Ishikawa (cell line): ENCODE data around the gene IGSF8.

Experiments used
- CEBPB ChIP-seq: IDR thresholded peaks from 2 replicates; pipeline ENCODE4 v1.6.1; 2012
- EP300 ChIP-seq: IDR thresholded peaks from 2 replicates; pipeline ENCODE4 v1.6.1; 2012; ENCODE audit warnings: borderline replicate concordance
- FOXM1 ChIP-seq: IDR thresholded peaks from 2 replicates; pipeline ENCODE4 v1.6.1; 2012; ENCODE audit warnings: low read depth, borderline replicate concordance
- NFIC ChIP-seq: IDR thresholded peaks from 2 replicates; pipeline ENCODE4 v1.6.1; 2012
- RAD21 ChIP-seq: IDR thresholded peaks from 2 replicates; pipeline ENCODE4 v1.6.1; 2012; ENCODE audit warnings: low read depth
- TAF1 ChIP-seq: IDR thresholded peaks from 2 replicates; pipeline ENCODE4 v1.6.1; 2012; ENCODE audit warnings: low read depth, mild to moderate bottlenecking
- TCF12 ChIP-seq: IDR thresholded peaks from 2 replicates; pipeline ENCODE4 v1.6.1; 2012; ENCODE audit warnings: low read depth
- YY1 ChIP-seq: IDR thresholded peaks from 2 replicates; pipeline ENCODE4 v1.6.1; 2012; ENCODE audit warnings: low read depth
- TF ChIP-seq, protein P1 (sequence below): IDR thresholded peaks from 2 replicates; pipeline ENCODE4 v1.6.1; 2012; ENCODE audit warnings: low read depth, mild to moderate bottlenecking
- TF ChIP-seq, protein P2 (sequence below): IDR thresholded peaks from 2 replicates; pipeline ENCODE4 v1.6.1; 2012

DNA sequence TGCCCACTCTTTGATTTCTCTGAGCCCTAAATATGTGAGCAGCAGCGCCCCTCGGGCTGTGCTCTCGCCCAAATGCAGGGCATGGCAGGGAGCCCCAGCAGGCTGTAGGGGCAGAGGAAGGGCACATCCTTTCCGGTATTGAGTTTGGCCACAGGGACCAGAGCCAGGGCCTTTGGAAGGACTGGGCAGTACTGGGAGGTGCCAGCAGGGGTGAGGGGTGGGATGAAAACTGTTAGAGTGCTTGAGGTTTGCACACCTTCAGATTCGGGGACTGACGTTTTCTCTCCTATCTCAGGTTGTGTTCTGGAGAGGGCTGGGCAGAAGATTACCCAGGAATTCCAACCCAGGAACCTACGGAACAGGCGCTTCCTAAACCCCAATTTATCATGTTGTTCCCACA is 15.0 kb upstream of the IGSF8 start:
- TF ChIP-seq RAD21 (no peak), EP300 (no peak), NFIC (no peak), FOXM1 (no peak), YY1 (no peak), TCF12 (no peak), CEBPB (no peak), TAF1 (no peak)
- TF ChIP-seq, protein P1, sequence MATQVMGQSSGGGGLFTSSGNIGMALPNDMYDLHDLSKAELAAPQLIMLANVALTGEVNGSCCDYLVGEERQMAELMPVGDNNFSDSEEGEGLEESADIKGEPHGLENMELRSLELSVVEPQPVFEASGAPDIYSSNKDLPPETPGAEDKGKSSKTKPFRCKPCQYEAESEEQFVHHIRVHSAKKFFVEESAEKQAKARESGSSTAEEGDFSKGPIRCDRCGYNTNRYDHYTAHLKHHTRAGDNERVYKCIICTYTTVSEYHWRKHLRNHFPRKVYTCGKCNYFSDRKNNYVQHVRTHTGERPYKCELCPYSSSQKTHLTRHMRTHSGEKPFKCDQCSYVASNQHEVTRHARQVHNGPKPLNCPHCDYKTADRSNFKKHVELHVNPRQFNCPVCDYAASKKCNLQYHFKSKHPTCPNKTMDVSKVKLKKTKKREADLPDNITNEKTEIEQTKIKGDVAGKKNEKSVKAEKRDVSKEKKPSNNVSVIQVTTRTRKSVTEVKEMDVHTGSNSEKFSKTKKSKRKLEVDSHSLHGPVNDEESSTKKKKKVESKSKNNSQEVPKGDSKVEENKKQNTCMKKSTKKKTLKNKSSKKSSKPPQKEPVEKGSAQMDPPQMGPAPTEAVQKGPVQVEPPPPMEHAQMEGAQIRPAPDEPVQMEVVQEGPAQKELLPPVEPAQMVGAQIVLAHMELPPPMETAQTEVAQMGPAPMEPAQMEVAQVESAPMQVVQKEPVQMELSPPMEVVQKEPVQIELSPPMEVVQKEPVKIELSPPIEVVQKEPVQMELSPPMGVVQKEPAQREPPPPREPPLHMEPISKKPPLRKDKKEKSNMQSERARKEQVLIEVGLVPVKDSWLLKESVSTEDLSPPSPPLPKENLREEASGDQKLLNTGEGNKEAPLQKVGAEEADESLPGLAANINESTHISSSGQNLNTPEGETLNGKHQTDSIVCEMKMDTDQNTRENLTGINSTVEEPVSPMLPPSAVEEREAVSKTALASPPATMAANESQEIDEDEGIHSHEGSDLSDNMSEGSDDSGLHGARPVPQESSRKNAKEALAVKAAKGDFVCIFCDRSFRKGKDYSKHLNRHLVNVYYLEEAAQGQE: no peak
- TF ChIP-seq, protein P2, sequence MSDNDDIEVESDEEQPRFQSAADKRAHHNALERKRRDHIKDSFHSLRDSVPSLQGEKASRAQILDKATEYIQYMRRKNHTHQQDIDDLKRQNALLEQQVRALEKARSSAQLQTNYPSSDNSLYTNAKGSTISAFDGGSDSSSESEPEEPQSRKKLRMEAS: no peak
